ENCODE measurements around the gene MON1A.

The MON1A gene

DNA sequence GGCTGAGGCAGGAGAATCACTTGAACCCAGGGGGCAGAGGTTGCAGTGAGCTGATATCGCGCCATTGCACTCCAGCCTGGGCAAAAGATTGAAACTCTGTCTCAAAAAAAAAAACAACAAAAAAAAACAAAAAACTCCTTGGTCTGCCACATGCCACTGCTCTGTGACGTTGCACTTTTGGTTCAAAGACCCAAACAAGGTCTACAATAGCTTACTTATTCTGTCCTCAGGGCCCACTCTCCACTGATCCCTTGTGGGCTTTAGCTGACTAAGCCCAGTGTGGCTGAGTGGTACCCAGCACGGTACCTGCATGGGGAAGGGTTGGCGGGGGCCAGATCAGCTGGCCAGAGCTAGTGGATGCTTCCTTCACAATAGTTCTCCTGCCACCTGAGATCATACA is 1.8 kb downstream of the MON1A start:
- Histone ChIP-seq H3K36me3 (ENCODE audit: low read length) (no peaks in the 10 kb centered on the region), H3K9me2 (replicated peaks; ENCODE audit: insufficient read depth, low read length) (no peaks in the 10 kb centered on the region), H3K27me3 (ENCODE audit: low read length) (no peaks in the 10 kb centered on the region), H3K9ac (ENCODE audit: low read length) (no peak overlapping the region), H3K4me3 (ENCODE audit: insufficient read depth, low read length, poor library complexity, severe bottlenecking) (no peak overlapping the region), H3K79me2 (ENCODE audit: insufficient read depth, low read length) (peaks cover 3% of the 10 kb centered on the region; the same call in 1 of the 2 replicates), H3K9me3 (ENCODE audit: insufficient read depth, low read length) (no peaks in the 10 kb centered on the region), H2AFZ (ENCODE audit: low read depth, low read length, severe bottlenecking) (no peak overlapping the region), H4K20me1 (ENCODE audit: low read depth, low read length) (no peaks in the 10 kb centered on the region), H3F3A (ENCODE audit: insufficient read depth) (no peaks in the 10 kb centered on the region), H3K27ac (ENCODE audit: low read depth, low read length) (no peak overlapping the region), H3K4me2 (ENCODE audit: low read depth, low read length, poor library complexity, severe bottlenecking) (no peak overlapping the region)
- TF ChIP-seq, protein P1, sequence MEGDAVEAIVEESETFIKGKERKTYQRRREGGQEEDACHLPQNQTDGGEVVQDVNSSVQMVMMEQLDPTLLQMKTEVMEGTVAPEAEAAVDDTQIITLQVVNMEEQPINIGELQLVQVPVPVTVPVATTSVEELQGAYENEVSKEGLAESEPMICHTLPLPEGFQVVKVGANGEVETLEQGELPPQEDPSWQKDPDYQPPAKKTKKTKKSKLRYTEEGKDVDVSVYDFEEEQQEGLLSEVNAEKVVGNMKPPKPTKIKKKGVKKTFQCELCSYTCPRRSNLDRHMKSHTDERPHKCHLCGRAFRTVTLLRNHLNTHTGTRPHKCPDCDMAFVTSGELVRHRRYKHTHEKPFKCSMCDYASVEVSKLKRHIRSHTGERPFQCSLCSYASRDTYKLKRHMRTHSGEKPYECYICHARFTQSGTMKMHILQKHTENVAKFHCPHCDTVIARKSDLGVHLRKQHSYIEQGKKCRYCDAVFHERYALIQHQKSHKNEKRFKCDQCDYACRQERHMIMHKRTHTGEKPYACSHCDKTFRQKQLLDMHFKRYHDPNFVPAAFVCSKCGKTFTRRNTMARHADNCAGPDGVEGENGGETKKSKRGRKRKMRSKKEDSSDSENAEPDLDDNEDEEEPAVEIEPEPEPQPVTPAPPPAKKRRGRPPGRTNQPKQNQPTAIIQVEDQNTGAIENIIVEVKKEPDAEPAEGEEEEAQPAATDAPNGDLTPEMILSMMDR (IDR thresholded peaks at IDR 0.05; ENCODE audit: insufficient read depth, low read length, poor library complexity, severe bottlenecking): no peak
- TF ChIP-seq EZH2phosphoT487 (conservative IDR thresholded peaks at IDR 0.05; ENCODE audit: low read length): no peak

GRCh38 chr3:49926117-49926728 is 3.4 kb downstream of the MON1A start:
- no peaks in the 10 kb centered on the region for H4K20me1 ChIP-seq (ENCODE audit: low read depth, low read length)
- no peak overlapping the region for H3K27ac ChIP-seq (ENCODE audit: low read depth, low read length)
- no peak overlapping the region for H3K9ac ChIP-seq (ENCODE audit: low read length)
- no peak overlapping the region for H2AFZ ChIP-seq (ENCODE audit: low read depth, low read length, severe bottlenecking)
- TF ChIP-seq, protein P1 (IDR thresholded peaks at IDR 0.05; ENCODE audit: insufficient read depth, low read length, poor library complexity, severe bottlenecking): no peak
- TF ChIP-seq EZH2phosphoT487 (conservative IDR thresholded peaks at IDR 0.05; ENCODE audit: low read length): no peak
- no peaks in the 10 kb centered on the region for H3K27me3 ChIP-seq (ENCODE audit: low read length)
- no peak overlapping the region for H3K4me2 ChIP-seq (ENCODE audit: low read depth, low read length, poor library complexity, severe bottlenecking)
- no peaks in the 10 kb centered on the region for H3K9me3 ChIP-seq (ENCODE audit: insufficient read depth, low read length)
- no peaks in the 10 kb centered on the region for H3F3A ChIP-seq (ENCODE audit: insufficient read depth)
- no peaks in the 10 kb centered on the region for H3K9me2 ChIP-seq (replicated peaks; ENCODE audit: insufficient read depth, low read length)
- no peaks in the 10 kb centered on the region for H3K36me3 ChIP-seq (ENCODE audit: low read length)
- peaks cover 3% of the 10 kb centered on the region; the same call in 1 of the 2 replicates for H3K79me2 ChIP-seq (ENCODE audit: insufficient read depth, low read length)
- H3K4me3 ChIP-seq (ENCODE audit: insufficient read depth, low read length, poor library complexity, severe bottlenecking): no peak overlapping the region

DNA sequence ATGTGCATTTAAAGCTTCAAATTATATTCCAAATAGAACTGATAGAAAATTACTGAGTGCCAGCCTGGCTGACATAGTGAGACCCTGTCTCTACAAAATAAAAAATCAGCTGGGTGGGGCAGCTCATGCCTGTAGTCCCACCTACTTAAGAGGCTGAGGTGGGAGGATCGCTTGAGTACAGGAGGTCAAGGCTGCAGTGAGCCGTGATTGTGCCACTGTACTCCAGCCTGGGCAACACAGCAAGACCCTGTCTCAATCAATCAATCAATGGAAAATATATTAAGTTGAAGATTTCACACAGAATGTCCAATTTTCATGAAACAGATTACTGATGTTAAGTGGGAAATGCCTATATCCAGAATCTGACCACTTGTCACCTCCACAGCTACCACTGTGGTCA is 4.1 kb downstream of the MON1A start:
- H3K36me3 ChIP-seq (ENCODE audit: low read length): no peaks in the 10 kb centered on the region
- no peaks in the 10 kb centered on the region for H4K20me1 ChIP-seq (ENCODE audit: low read depth, low read length)
- no peaks in the 10 kb centered on the region for H3K9me3 ChIP-seq (ENCODE audit: insufficient read depth, low read length)
- TF ChIP-seq, protein P1 (IDR thresholded peaks at IDR 0.05; ENCODE audit: insufficient read depth, low read length, poor library complexity, severe bottlenecking): no peak
- TF ChIP-seq EZH2phosphoT487 (conservative IDR thresholded peaks at IDR 0.05; ENCODE audit: low read length): no peak
- H3K9me2 ChIP-seq (replicated peaks; ENCODE audit: insufficient read depth, low read length): no peaks in the 10 kb centered on the region
- H3K79me2 ChIP-seq (ENCODE audit: insufficient read depth, low read length): peaks cover 3% of the 10 kb centered on the region; the same call in 1 of the 2 replicates
- H3K9ac ChIP-seq (ENCODE audit: low read length): no peak overlapping the region
- H3K27me3 ChIP-seq (ENCODE audit: low read length): no peaks in the 10 kb centered on the region
- H3K27ac ChIP-seq (ENCODE audit: low read depth, low read length): no peak overlapping the region
- H3K4me2 ChIP-seq (ENCODE audit: low read depth, low read length, poor library complexity, severe bottlenecking): no peak overlapping the region
- H2AFZ ChIP-seq (ENCODE audit: low read depth, low read length, severe bottlenecking): no peak overlapping the region
- no peak overlapping the region for H3K4me3 ChIP-seq (ENCODE audit: insufficient read depth, low read length, poor library complexity, severe bottlenecking)
- H3F3A ChIP-seq (ENCODE audit: insufficient read depth): no peaks in the 10 kb centered on the region

Data from SU-DHL-6 (cell line).